ENCODE data around the gene CORO6.

The CORO6 gene

GRCh38 chr17:29650396-29650795, 27.7 kb upstream of the CORO6 start:
- DNase-seq (ENCODE audit: low spot score): no peak
- ChIA-PET CTCF (interaction anchor here (0.7 kb wide), 1 partner anchor 129 kb away, joined by 3 read pairs; no protein-coding TSS in a partner anchor), POLR2A (ENCODE audit: low non-redundant PET) (no interaction called here)
- H3K27ac ChIP-seq: no peak overlapping the region
- no peak for TF ChIP-seq CTCF (conservative IDR thresholded peaks at IDR 0.05; ENCODE audit: low read depth)

- no peak for TF ChIP-seq CTCF (conservative IDR thresholded peaks at IDR 0.05; ENCODE audit: low read depth)
- CTCF ChIA-PET: no interaction called here
- DNase-seq (ENCODE audit: low spot score): no peak
- peak overlapping the region; percentile 39; the same call in 1 of the 2 replicates for H3K27ac ChIP-seq
- POLR2A ChIA-PET (ENCODE audit: low non-redundant PET): no interaction called here
Observed at GRCh38 chr17:29649359-29649758, 26.6 kb upstream of the CORO6 start.

GRCh38 chr17:29648005-29648404, 25.3 kb upstream of the CORO6 start:
- no peak for DNase-seq (ENCODE audit: low spot score)
- no peak for TF ChIP-seq CTCF (conservative IDR thresholded peaks at IDR 0.05; ENCODE audit: low read depth)
- peak overlapping the region; percentile 93 for H3K27ac ChIP-seq
- ChIA-PET CTCF (interaction anchor here (0.6 kb wide), 1 partner anchor 736 kb away, joined by 4 read pairs; no protein-coding TSS in a partner anchor), POLR2A (ENCODE audit: low non-redundant PET) (no interaction called here)

- no peak for DNase-seq (ENCODE audit: low spot score)
- TF ChIP-seq CTCF (conservative IDR thresholded peaks at IDR 0.05; ENCODE audit: low read depth): no peak
- POLR2A ChIA-PET (ENCODE audit: low non-redundant PET): no interaction called here
- peak overlapping the region; percentile 93 for H3K27ac ChIP-seq
- CTCF ChIA-PET: no interaction called here
Observed at GRCh38 chr17:29645515-29646051, 22.9 kb upstream of the CORO6 start.

- TF ChIP-seq CTCF (conservative IDR thresholded peaks at IDR 0.05; ENCODE audit: low read depth): no peak
- H3K27ac ChIP-seq: peak overlapping the region; percentile 93
- CTCF ChIA-PET: interaction anchor here (1.1 kb wide), 1 partner anchor 26 kb away, joined by 3 read pairs; no protein-coding TSS in a partner anchor
- no peak for DNase-seq (ENCODE audit: low spot score)
- POLR2A ChIA-PET (ENCODE audit: low non-redundant PET): no interaction called here
Observed at GRCh38 chr17:29643817-29644160, 21.1 kb upstream of the CORO6 start.

GRCh38 chr17:29642171-29642611, 19.5 kb upstream of the CORO6 start:
- TF ChIP-seq CTCF (conservative IDR thresholded peaks at IDR 0.05; ENCODE audit: low read depth): no peak
- ChIA-PET POLR2A (ENCODE audit: low non-redundant PET) (no interaction called here), CTCF (interaction anchor here (0.6 kb wide), 2 partner anchors 143 to 250 kb away, joined by 4 to 5 read pairs; no protein-coding TSS in a partner anchor)
- DNase-seq (ENCODE audit: low spot score): no peak
- H3K27ac ChIP-seq: peak overlapping the region; percentile 41; the same call in 1 of the 2 replicates
